HEK293 (cell line): Measurements from ENCODE around the gene INSL3.

Source experiments
- CTCF ChIA-PET: fragments of 350-600 bp; formaldehyde crosslinking; extraction: SDS; loops from one replicate; lab custom pipeline; 2021; ENCODE audit warnings: antibody characterized with exemption; lab: Yijun Ruan, JAX
- POLR2A ChIA-PET: fragments of 300-600 bp; formaldehyde crosslinking; extraction: SDS; loops from one replicate; lab custom pipeline; 2020; ENCODE audit warnings: antibody characterized with exemption, inconsistent platforms; lab: Yijun Ruan, JAX
- H3K27ac ChIP-seq: fragments of 200-500 bp; sonication (Bioruptor generic); 2 replicates; pipeline ENCODE4 v1.5.1; 2014; ENCODE audit warnings: low read depth, low read length, control low read depth, inconsistent platforms; ENCODE audit errors: extremely low read depth
- H3K36me3 ChIP-seq, 2 experiments: fragments of 200-500 bp in 1 of 2; sonication (Bioruptor generic) in 1 of 2; 1 replicate in 1 of 2; 2 replicates in 1 of 2; pipeline ENCODE4 v1.5.1; 2014 to 2017; ENCODE audit warnings: inconsistent platforms in 2 of 2, low read length in 2 of 2; ENCODE audit not compliant: control insufficient read depth in 2 of 2, insufficient read depth in 1 of 2
- H3K4me1 ChIP-seq: fragments of 200-500 bp; sonication (Bioruptor generic); 2 replicates; pipeline ENCODE4 v1.5.1; 2014; ENCODE audit warnings: mild to moderate bottlenecking, low read length, inconsistent platforms; ENCODE audit not compliant: control insufficient read depth, insufficient read depth
- H3K4me3 ChIP-seq: 2 replicates; pipeline ENCODE4 v1.5.1; 2011; ENCODE audit warnings: low read depth, mild to moderate bottlenecking, control low read depth, low read length, moderate library complexity
- H3K9me3 ChIP-seq: fragments of 200-500 bp; sonication (Bioruptor generic); 2 replicates; pipeline ENCODE4 v1.5.1; 2014; ENCODE audit warnings: low read depth, low read length, inconsistent platforms; ENCODE audit not compliant: control insufficient read depth, insufficient read depth
- EGR2 ChIP-seq: fragments of 450-650 bp; formaldehyde crosslinking; IDR thresholded peaks from 2 replicates; pipeline ENCODE4 v1.5.1; 2016; ENCODE audit warnings: low read depth, missing biosample characterization, missing genetic modification characterization
- GLIS2 ChIP-seq: fragments of 450-650 bp; formaldehyde crosslinking; IDR thresholded peaks from 2 replicates; pipeline ENCODE4 v1.5.1; 2016; ENCODE audit warnings: missing biosample characterization, missing genetic modification characterization
- INSM2 ChIP-seq: fragments of 450-650 bp; formaldehyde crosslinking; IDR thresholded peaks from 2 replicates; pipeline ENCODE4 v1.5.1; 2016; ENCODE audit warnings: missing biosample characterization, missing genetic modification characterization
- KLF1 ChIP-seq: fragments of 450-650 bp; formaldehyde crosslinking; IDR thresholded peaks from 2 replicates; pipeline ENCODE4 v1.5.1; 2016; ENCODE audit warnings: missing biosample characterization, missing genetic modification characterization
- PATZ1 ChIP-seq: fragments of 450-650 bp; formaldehyde crosslinking; IDR thresholded peaks from 2 replicates; pipeline ENCODE4 v1.5.1; 2016; ENCODE audit warnings: missing biosample characterization, missing genetic modification characterization
- SP2 ChIP-seq: fragments of 450-650 bp; formaldehyde crosslinking; IDR thresholded peaks from 2 replicates; pipeline ENCODE4 v1.5.1; 2016; ENCODE audit warnings: missing biosample characterization, missing genetic modification characterization
- SP7 ChIP-seq: fragments of 450-650 bp; formaldehyde crosslinking; IDR thresholded peaks from 2 replicates; pipeline ENCODE4 v1.5.1; 2016; ENCODE audit warnings: missing biosample characterization, missing genetic modification characterization
- ZBTB48 ChIP-seq: fragments of 450-650 bp; formaldehyde crosslinking; IDR thresholded peaks from 2 replicates; pipeline ENCODE4 v1.5.1; 2016; ENCODE audit warnings: missing biosample characterization, missing genetic modification characterization
- ZFP3 ChIP-seq: fragments of 450-650 bp; formaldehyde crosslinking; IDR thresholded peaks from 2 replicates; pipeline ENCODE4 v1.5.1; 2016; ENCODE audit warnings: low read depth, missing biosample characterization, missing genetic modification characterization
- ZFP41 ChIP-seq: fragments of 450-650 bp; formaldehyde crosslinking; IDR thresholded peaks from 2 replicates; pipeline ENCODE4 v1.5.1; 2016; ENCODE audit warnings: missing biosample characterization, missing genetic modification characterization, borderline replicate concordance
- ZNF140 ChIP-seq: fragments of 450-650 bp; formaldehyde crosslinking; IDR thresholded peaks from 2 replicates; pipeline ENCODE4 v1.5.1; 2016; ENCODE audit warnings: missing biosample characterization, missing genetic modification characterization
- ZNF19 ChIP-seq: fragments of 450-650 bp; formaldehyde crosslinking; IDR thresholded peaks from 2 replicates; pipeline ENCODE4; 2016; ENCODE audit warnings: missing biosample characterization, missing genetic modification characterization, low read depth
- ZNF211 ChIP-seq: fragments of 450-650 bp; formaldehyde crosslinking; IDR thresholded peaks from 2 replicates; pipeline ENCODE4 v1.5.1; 2016; ENCODE audit warnings: low read depth, missing biosample characterization, missing genetic modification characterization
- ZNF221 ChIP-seq: fragments of 450-650 bp; formaldehyde crosslinking; IDR thresholded peaks from 2 replicates; pipeline ENCODE4 v1.5.1; 2017; ENCODE audit warnings: missing biosample characterization, missing genetic modification characterization, borderline replicate concordance
- ZNF274 ChIP-seq, 2 experiments: fragments of 200-500 bp in 1 of 2; fragments of 450-650 bp in 1 of 2; sonication (Bioruptor generic) in 1 of 2; formaldehyde crosslinking in 1 of 2; IDR thresholded peaks; 2 replicates each; pipeline versions ENCODE4 v1.5.1 to v1.6.1; 2014 to 2016; ENCODE audit warnings: borderline replicate concordance in 1 of 2, inconsistent platforms in 1 of 2, low read length in 1 of 2, missing biosample characterization in 1 of 2, missing genetic modification characterization in 1 of 2
- ZNF621 ChIP-seq: fragments of 450-650 bp; formaldehyde crosslinking; IDR thresholded peaks from 2 replicates; pipeline ENCODE4 v1.5.1; 2017; ENCODE audit warnings: missing biosample characterization, missing genetic modification characterization
- ZNF654 ChIP-seq: fragments of 450-650 bp; formaldehyde crosslinking; IDR thresholded peaks from 2 replicates; pipeline ENCODE4 v1.5.1; 2016; ENCODE audit warnings: low read depth, missing biosample characterization, missing genetic modification characterization
- ZNF677 ChIP-seq: fragments of 450-650 bp; IDR thresholded peaks from 2 replicates; pipeline ENCODE4 v1.5.0; 2018; ENCODE audit warnings: missing biosample characterization, mild to moderate bottlenecking, missing genetic modification characterization, moderate library complexity
- ZNF830 ChIP-seq: fragments of 450-650 bp; IDR thresholded peaks from 2 replicates; pipeline ENCODE4 v1.5.0; 2018; ENCODE audit warnings: missing biosample characterization, missing genetic modification characterization, low read depth, mild to moderate bottlenecking, moderate library complexity
- ZNF837 ChIP-seq: fragments of 450-650 bp; formaldehyde crosslinking; IDR thresholded peaks from 2 replicates; pipeline ENCODE4 v1.5.1; 2016; ENCODE audit warnings: missing biosample characterization, missing genetic modification characterization
- ZSCAN23 ChIP-seq: fragments of 450-650 bp; formaldehyde crosslinking; IDR thresholded peaks from 2 replicates; pipeline ENCODE4 v1.5.1; 2016; ENCODE audit warnings: missing biosample characterization, missing genetic modification characterization
- ZSCAN4 ChIP-seq: fragments of 450-650 bp; formaldehyde crosslinking; IDR thresholded peaks from 2 replicates; pipeline ENCODE4 v1.5.1; 2017; ENCODE audit warnings: missing biosample characterization, missing genetic modification characterization

Gene INSL3

GRCh38 chr19:17775245-17775927 lies 45.9 kb downstream of the INSL3 start (continued):
- no peak for TF ChIP-seq GLIS2 (tag by site-specific recombination)
- peak; percentile 100 for TF ChIP-seq ZFP3
- TF ChIP-seq ZNF140 (tag by site-specific recombination): no peak
- peak; percentile 82 for TF ChIP-seq EGR2
- no peak for TF ChIP-seq ZFP41 (tag by site-specific recombination)
- TF ChIP-seq ZNF654: peak; percentile 31; the same call in 1 of the 2 replicates
- TF ChIP-seq ZNF837 (tag by site-specific recombination): no peak
- 0 out of 2 replicates have a peak, but pooled peaks have one; percentile 18 for TF ChIP-seq PATZ1 (tag by site-specific recombination)

- no peak overlapping the region for H3K27ac ChIP-seq
- POLR2A ChIA-PET: interaction anchor here (0.6 kb wide), 1 partner anchor 9 kb away, joined by 3 read pairs; no protein-coding TSS in a partner anchor
- H3K4me1 ChIP-seq: no peaks in the 10 kb centered on the region
- H3K4me3 ChIP-seq: no peak overlapping the region
- no peaks in the 10 kb centered on the region for H3K36me3 ChIP-seq
- TF ChIP-seq PATZ1 (tag by site-specific recombination) (no peak), ZSCAN23 (tag by site-specific recombination) (no peak), SP2 (tag by site-specific recombination) (peak; percentile 45), ZNF621 (peak; percentile 39; the same call in 1 of the 2 replicates), ZSCAN4 (peak; percentile 49)
- H3K9me3 ChIP-seq: no peaks in the 10 kb centered on the region
- CTCF ChIA-PET: interaction anchor here (0.7 kb wide), 2 partner anchors 37 to 53 kb away, joined by 3 read pairs; partner anchors contain the start of gene MAP1S
Observed at GRCh38 chr19:17772172-17772571, 49.1 kb downstream of the INSL3 start.

- H3K27ac ChIP-seq: no peak overlapping the region
- no peaks in the 10 kb centered on the region for H3K4me1 ChIP-seq
- TF ChIP-seq ZNF274 (IDR thresholded peaks at IDR 0.05; ENCODE audit: low read length): no peak
- TF ChIP-seq ZNF274 (tag by site-specific recombination; IDR thresholded peaks at IDR 0.05; ENCODE audit: borderline replicate concordance): no peak
- TF ChIP-seq ZNF211 (tag by site-specific recombination): no peak
- TF ChIP-seq ZBTB48 (tag by site-specific recombination): no peak
- TF ChIP-seq ZSCAN4: no peak
- TF ChIP-seq KLF1 (tag by site-specific recombination): no peak
- no peak for TF ChIP-seq ZNF677 (tag by site-specific recombination)
- TF ChIP-seq INSM2 (tag by site-specific recombination): no peak
- no peak for TF ChIP-seq ZNF830 (tag by site-specific recombination)
- no peak for TF ChIP-seq ZNF221 (tag by site-specific recombination)
- no peak for TF ChIP-seq ZNF19
- TF ChIP-seq SP7 (tag by site-specific recombination): no peak
- POLR2A ChIA-PET: no interaction called here
- no peaks in the 10 kb centered on the region for H3K9me3 ChIP-seq
- H3K4me3 ChIP-seq: no peak overlapping the region
- H3K36me3 ChIP-seq: no peaks in the 10 kb centered on the region
- CTCF ChIA-PET: interaction anchor here (0.7 to 1.0 kb wide), 2 partner anchors 186 to 200 kb away, joined by 3 to 4 read pairs; no protein-coding TSS in a partner anchor
Observed at GRCh38 chr19:17770613-17771012, 50.7 kb downstream of the INSL3 start.
